Activated gamma-delta T cell treated with anti-CD3 and anti-CD28 coated beads, Interleukin-2, amount 50 U/mL, for 16 hours (primary cell): ENCODE measurements around the gene DOHH.

Experiments used
- DNase-seq: peaks from one replicate; pipeline ENCODE4 v3.0.0-alpha.2; 2020; ENCODE audit warnings: low read depth

The DOHH gene

DNA sequence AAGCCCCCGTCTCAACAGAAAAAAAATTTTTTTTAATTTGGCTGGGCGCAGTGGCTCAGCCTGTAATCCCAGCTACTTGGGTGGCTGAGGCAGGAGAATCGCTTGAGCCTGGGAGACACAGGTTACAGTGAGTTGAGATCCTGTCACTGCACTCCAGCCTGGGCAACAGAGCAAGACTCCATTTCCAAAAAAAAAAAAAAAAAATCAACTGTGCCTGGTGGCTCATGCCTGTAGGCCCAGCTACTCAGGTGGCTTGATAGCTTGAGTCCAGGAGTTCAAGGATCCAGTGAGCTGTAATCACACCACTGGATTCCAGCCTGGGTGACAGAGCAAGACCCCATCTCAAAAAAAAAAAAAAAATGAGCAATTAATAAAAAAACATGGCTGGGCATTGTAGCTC is 1.3 kb upstream of the DOHH start:
- DNase-seq: no peak

DNA sequence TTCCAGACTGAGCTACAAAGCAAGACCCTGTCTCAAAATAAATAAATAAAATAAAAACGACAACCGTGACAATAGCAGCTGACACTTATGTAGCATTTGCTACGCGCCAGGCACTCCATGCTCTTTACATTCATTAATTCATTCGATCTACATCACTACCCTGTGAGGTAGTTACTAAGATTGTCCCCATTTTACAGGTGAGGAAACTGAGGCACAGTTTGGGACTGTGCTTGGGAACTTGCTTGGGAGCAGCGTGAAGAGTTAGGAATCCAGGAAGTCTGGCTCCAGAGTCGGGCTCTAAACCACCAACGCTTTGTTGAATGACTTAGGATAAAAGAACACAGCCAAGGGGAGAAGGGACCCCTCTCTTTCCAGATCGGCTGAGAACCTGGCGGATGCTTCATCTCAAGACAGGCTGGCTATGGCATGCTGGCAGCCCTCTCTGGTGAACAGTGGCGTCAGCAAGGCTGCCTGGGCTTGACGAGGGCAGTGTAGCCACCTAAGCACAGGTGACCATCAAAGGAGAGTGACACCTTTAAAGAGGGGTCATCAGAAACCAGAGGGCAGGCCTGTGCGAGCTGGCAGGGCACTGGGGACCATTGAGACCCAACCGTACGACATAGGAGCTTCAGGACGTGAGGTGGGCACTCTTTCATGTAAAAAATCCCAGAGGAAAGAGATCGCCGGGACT is 591 bp downstream of the DOHH start:
- no peak for DNase-seq

DNA sequence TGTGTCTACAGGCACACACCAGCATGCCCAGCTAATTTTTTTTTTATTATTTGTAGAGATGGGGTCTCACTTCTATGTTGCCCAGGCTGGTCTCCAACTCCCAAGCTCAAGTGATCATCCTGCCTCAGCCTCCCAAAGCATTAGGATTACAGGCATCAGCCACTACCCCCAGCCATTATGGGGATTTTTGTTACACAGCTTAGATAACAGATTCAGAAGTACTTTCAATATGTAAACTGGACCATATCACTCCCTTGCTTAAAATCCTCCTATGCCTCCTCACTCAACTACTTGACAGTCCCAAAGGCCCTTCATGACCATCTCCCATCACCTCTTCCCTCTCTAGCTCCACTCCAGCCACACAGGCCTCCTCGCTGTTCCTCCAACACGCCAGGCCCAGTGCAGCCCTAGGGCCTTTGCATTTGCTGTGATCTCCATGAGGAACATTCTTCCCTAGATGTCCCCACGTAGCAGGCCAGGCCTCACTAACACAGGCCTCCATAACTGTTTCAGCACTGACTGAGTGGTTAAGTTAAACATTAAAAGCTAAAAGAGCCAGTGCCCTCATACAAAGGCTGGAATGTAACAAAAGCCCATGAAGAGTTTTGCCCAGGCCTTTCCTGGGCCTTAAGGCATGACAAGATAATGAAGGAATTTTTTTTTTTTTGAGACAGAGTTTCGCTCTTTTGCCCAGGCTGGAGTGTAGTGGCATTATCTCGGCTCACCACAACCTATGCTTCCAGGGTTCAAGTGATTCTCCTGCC is 2.5 kb downstream of the DOHH start:
- no peak for DNase-seq

DNA sequence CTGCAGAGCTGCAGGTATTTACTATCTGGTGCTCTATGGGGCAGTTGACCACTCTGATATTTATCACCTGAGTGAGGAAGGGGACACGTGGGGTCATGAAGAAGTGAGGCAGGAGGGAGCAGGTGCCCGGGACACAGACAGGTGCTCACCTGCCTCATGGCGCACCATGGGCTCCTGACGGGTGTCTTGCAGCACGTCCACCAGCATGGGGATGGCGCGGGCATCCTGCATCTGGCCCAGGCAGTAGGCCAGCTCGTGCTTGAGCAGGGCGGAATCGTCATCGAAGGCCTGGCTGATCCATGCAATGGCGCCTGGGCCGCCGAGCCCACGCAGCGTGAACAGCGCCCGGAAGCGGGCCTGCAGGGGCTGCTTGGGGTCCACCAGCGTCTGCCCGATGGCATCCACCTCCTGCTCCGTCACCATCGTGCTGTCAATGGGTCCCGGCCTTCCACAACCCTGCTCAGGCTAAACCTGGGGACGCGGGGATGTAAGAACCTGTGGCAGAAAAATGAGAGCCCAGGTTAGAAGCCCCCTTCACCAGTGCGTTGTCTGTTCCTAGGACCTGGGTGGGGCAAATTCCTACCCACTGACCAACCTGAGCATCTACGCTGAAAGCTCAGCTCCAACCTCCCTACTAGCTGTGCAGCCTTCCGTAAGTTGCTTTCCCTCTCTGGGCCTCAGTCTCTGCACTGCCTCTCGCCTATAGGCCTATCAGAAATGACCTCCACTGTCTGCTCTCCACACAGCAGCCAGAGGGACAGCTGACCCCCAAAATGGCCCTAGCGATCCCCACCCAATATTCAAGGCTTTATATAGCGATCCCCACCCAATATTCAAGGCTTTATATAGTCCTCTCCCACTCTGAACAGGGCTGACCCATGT is 3.8 kb downstream of the DOHH start:
- DNase-seq: no peak

DNA sequence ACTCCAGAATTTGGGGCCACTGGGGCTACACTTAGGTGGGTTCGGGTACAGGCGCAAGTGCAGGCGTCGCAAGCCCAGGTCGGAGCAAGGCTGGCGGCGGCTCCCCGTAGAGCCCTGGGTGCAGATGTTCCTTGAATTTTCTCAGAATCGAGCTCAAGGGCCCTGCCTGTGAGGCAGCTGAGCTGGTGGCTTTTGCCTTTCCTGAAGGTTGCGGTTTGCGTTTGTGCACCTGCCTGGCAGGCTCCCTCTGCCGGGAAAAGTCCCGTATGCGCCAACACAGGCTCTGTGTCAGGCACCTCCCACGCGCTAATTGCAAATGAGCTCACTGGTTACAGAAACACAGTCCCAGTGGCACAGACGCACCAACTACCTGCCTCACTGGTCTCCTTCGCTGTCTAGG is 5.9 kb downstream of the DOHH start:
- no peak for DNase-seq

DNA sequence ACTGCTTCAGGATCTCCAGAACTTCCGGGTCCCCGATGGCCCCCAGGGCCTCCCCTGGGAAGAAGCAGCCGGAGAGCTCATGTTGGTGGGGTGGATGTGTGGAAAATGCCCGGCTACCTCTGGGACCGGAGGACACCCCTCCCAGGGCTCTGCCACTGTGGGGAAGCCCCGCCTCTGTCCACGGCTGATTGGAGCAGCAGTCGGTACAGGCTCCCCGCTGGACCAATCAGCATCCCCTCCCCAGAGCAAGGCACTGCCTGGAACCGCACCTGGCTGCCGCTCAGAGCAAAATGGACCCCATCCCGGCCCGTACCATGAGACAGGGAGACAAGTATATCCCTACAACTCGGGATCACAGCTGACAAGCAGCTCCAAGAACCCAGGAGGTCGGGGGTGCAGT is 6.4 kb downstream of the DOHH start:
- DNase-seq: no peak

DNA sequence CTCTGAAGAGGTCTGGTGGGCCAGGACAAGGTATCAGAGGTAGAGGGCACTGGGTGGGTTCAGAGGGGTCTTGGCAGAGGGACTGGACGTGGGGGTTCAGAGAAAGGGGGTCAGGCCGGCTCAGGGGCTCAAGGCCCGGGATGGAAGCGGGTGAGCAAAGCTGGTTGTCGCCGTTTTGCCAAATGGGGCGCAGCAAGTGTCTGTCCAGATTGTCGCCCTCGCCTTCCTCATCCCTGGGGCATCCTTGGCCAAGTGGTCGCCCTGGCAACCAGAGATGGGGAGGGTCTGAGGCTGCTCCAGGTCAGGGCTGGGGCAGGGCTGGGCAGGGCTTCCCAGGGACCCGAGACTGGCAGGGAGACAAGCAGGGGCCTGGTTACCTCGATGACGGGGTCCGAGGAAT is 6.8 kb downstream of the DOHH start:
- DNase-seq: no peak

DNA sequence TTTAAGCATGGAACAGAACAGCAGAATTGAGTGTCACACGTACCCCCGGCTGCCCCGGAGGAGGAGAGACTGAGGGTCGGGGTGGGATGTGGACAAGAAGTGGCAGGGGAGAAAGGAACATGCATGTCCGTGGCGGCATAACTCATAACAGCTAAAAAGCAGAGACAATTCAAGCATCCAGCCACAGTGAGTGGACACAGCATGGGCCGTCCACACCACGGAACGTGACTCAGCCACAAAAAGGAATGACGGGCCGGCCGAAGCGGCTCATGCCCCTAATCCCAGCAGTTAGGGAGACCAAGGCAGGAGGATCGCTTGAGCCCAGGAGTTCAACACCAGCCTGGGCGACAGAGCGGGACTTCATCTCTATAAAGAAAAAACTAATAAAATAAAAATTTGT is 7.6 kb downstream of the DOHH start:
- DNase-seq: no peak

DNA sequence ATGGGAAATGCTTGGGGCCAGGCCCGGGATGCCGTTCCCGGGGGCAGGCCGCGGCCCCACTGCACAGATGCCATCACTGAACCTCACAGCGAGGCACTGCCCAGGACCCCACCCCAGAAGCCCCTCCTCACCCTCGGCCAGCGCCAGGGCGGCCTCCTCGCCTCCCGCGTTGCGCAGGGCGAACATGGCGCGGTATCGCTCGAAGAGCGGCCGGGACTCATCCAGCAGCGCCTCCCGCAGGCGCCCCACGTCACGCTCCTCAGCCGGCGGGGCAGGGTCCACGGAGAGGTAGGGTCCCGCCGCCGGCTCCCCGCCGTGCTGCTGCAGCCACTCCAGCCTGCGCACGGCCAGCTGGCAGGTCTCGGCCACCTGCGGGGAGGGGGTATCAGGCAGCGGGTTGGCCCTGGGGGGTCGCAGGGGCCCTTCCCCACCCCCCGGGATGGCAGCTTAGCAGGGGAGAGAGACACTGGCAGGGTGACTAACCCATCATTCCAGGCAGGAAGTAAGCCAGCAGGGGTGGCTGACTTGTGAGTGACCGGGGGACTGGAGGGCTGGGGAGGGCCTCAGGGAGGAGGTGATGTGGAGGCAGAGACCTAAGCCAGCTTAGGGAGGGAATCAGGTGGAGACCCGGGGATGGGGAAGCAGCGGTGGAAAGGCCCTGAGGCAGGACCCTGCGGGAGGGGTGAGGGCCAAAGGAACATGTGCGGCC is 8.2 kb downstream of the DOHH start:
- DNase-seq: no peak

DNA sequence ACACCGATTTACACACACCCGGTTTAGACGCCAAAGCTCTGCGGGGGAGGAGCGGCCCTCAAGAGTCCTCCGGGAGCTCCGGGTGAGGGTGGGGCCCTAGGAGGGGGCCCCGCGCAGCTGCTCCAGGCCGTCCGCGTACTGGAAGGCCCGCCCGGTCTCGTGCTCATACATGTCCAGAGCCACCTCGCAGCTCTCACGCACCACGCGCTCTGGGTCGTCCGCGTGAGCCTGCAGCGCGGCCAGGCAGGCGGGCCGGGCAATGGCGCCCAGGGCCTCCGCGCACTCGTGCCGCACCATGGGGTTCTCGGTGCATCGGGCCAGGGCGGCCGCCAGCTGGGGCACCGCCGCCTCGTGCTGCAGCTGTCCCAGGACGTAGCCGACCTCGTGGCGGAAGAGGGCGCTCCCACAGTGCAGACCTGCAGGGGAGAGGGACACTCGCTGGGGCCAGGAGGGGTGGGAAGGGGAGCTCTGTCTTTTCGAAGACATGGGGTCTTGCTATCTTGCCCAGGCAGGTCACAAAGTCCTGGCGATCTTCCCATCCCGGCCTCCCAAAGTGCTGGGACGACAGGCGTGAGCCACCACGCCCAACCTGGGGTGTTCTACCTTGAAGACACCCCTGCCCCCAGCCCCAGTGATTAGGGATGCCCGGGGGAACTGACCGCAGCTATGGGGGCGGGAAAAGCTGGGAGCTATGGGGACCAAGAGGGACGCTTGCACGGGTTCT is 8.9 kb downstream of the DOHH start:
- no peak for DNase-seq

DNA sequence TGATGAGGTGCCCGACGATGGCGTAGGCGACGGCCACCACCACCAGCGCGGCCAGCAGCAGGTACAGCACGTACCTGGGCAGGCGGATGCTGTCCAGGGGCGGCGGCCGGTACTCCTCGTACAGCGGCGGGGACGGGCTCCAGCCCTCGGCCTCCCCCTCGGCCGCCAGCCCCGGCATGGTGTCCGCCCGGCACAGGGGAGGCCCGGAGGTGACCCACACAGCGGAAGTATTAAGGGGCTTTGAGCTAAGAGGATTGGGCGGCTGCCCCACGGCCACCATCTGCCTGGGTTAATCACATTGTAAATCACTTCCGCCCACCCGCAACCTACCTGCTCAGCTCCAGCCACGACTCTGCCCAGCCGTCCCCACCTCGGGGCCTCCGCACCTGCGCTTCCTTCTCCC is 17.2 kb downstream of the DOHH start, which contains the start of gene SMIM44:
TSS of gene SMIM44 (minus strand) at position 216 of the 403 bp plus-strand sequence. CDS start at position 178, 38 bp downstream.
- no peak for DNase-seq

DNA sequence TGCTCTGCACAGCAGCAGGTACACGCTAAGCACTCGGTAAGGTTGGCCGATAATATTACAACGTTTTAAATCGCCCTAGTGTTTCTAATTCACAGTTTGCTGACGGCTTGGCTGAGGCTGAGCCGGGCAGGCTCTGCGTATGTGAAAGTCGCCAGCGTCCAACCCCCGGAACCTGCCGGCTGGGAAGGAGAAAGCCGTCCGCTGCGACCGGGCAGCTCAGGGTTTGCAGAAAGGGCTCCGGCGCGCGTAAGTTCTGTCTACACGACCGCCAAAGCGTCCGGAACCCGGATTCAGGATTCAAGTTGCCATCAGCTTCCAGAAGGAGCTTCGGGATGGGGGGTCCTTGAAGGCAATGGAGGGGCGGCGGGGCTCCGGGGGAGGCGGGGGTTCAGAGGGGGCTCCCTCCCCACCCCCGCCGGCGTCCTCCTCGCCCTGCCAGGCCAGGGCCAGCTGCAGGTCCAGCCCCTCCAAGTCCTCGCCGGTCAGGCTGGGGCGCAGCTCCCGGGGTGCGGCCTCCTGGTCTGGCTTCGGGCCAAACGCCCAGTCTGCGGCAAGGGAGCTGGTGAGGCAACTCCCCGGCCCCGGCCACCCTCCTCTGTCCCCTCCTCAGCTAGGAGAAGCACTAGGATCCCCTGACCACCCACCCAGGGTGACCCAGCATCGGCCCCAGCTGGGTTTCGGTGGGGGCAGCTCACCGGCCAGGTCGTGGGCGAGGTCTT is 17.8 kb downstream of the DOHH start:
- no peak for DNase-seq

DNA sequence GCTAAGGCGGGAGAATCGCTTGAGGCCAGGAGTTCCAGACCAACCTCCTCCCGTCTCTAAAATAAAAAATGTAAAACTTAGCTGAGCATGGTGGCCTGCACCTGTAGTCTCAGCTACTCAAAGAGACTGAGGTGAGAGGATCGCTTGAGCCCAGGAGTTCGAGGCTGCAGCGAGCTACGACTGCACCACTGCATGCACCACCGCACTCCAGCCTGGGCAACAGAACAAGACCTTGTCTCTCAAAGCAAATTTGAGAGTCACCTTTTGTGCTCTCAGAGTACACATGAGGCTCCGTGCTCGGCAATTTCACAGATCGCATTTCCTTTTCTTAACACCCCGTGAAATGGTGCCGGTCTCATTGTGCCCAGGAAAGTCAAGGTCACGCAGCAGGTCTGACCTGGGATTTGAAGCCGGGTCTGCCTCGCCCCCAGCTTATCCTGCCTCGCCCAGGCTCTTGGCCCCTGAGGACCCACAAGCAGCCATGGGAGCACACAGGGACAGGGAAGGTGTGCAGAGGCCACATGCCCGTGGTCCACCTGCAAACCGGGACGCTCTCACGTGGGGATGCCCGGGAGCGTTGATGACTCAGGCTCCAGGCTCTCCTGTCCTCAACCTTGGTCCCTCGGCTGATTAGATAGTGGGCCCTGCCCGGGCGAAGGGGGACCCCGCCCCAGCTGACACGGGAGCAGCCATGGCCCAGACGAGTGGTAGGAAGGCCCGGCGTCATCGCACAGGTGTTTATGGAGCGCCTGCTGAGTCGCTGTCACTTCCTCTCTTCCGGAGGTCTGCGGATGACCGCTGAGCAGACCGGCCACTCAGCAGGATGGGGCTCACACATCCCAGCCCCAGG is 19.0 kb downstream of the DOHH start:
- no peak for DNase-seq

DNA sequence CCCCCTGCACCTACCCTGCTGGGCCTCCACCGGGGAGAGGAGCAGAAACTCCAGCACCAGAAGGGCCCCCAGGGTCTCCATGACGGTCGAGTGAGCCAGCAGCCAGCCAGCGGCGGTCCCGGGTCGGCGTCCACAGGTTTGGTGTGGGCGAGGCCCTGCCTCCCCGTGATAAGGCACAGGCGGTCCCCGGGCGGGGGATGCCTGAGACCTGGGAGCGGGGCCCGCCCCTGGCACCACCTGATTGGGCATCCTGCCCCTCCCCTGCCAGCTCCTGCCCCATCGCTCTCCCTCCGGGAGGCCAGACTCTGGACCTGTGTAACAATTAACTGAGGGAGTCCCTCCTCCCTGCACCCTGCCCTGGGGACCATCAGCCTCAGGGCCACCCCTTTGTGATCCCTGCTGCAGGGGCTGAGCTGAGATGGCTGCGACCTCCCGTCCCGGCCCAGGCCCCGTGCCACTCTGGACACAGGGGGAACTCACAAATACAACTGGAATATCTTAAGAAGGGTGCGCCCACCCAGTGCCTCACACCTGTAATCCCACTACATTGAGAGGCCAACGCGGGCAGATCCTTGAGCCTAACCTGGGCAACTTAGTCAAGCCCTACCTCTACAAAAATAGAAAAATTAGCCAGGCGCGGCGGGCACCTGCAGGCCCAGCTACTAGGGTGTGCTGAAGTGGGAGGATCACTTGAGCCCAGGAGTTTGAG is 19.9 kb downstream of the DOHH start, which contains the start of gene SMIM24:
TSS of gene SMIM24 (minus strand) at position 143 of the 709 bp plus-strand sequence. CDS start at position 81, 62 bp downstream.
- no peak for DNase-seq

DNA sequence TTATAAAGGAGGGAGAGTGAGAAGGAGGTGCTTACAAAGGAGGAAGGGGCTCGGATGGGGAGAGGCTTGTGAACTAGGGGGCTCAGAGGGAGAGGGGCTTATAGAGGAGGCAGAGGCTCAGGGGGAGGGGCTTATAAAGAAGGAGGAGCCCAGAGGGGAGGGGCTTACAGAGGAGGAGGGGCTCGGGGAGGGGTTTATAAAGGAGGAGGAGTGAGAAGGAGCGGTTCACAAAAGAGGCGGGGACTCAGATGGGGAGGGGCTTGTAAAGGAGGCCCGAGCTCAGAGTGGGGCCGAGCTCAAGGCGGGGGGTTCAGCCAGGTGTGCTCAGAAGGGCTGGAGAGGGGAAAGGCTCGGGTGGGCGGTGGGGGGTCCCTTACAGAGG is 20.6 kb downstream of the DOHH start:
- no peak for DNase-seq

DNA sequence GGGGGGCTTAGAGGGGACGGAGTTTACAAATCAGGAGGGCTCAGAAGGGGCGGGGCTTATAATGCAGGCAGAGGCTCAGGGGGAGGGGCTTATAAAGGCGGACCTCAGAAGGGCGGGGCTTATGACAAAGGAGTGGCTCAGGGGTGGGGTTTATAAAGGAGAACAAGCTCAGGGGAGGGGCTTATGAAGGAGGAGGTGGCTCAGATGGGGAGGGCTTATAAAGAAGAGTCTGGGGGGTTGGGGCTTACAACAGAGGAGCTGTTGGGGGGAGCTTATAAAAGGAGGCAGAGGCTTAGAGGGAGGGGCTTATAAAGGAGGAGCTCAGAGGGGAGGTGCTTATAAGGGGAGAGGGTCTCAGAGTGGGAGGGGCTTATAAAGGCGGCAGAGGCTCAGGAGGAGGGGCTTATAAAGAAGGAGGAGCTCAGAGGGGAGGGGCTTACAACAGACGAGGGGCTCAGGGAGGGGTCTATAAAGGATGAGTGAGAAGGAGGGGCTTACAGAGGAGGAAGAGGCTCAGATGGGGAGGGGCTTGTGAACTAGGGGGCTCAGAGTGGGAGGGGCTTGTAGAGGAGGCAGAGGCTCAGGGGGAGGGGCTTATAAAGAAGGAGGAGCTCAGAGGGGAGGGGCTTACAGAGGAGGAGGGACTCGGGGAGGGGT is 21.2 kb downstream of the DOHH start:
- peak; percentile 22 for DNase-seq

DNA sequence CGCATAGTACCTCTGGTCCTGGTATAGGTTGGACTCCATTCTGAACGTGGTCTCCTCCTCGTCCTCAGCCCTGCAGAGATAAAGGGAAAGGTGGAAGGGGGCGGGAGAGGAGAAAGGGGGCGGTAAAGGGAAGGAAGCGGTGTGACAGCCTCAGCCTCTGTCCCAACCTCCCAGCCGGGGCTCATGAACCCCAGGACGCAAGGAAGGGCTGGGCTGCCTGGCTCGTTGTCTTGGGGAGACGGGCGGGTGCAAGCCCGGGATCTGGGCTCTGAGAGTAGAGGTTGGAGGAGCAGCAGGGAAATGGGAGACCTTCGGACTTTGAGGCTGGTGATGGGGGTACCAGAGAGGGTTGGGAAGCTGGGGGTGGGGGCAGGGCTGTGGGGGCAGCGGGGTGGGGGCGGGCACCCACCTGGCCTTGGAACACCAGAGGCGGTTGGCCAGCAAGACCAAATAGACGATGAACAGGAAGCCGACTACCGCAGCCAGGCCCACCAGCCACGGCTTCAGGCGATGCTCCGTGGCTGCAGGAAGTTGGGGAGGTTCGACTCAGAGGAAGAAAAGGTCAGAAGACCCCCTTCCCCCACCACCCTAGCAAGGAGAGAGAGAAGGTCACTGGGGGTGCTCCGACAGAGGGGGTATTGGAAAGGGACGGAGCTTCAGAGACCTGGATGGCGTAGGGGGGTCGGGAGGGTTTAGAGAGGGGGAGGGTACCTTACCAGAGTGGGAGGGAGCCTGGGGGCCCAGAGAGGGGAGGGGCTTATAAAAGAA is 21.9 kb downstream of the DOHH start:
- DNase-seq: no peak

DNA sequence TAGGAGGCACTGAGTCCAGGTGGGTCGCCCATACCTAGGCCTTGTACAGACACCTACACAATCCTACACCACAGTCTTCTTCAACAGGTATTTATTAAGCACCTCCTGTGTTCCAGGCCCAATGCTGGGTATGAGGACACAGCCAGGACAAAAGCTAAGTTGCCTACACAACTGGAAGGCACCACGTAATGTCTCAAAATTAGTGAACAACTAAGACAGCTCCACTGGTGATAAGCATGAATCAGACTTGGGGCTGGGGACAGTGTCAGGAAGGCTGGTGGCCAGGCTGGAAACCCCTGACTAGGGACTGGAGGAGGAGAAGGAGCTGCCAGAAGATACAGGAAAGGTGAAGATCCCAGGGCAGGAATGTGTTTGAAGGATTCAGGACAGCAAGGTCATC is 22.5 kb downstream of the DOHH start:
- DNase-seq: no peak
